GM12878 (cell line): ENCODE results near the gene TNPO2. TPM values are rescaled to one million over a fixed set of nuclear protein-coding genes. Genes with fewer than 3 reads are reported as not detected.

Experiments used
- ATAC-seq: fragments of 200-7000 bp; cut with Tn5 transposase; 3 replicates; pipeline ENCODE4 v1.9.1; 2020; ENCODE audit warnings: mild to moderate bottlenecking, moderate library complexity
- BruUV-seq: library from RNA; stranded (reverse); fragments of 400-500 nt; replicated peaks from 2 replicates; lab custom pipeline; 2021; lab: Mats Ljungman, UMichigan
- CTCF ChIA-PET: fragments of 300-600 bp; sonication (Branson Sonifier 250); formaldehyde crosslinking; extraction: SDS; loops from one replicate; lab custom pipeline; 2021; ENCODE audit warnings: inconsistent platforms; lab: Yijun Ruan, JAX
- POLR2A ChIA-PET: fragments of 350-600 bp; formaldehyde crosslinking; extraction: SDS; loops from one replicate; lab custom pipeline; 2021; ENCODE audit warnings: inconsistent platforms; lab: Charles Lee
- RAD21 ChIA-PET: fragments of 300-600 bp; sonication (Branson Sonifier 250); formaldehyde crosslinking; loops from one replicate; lab custom pipeline; 2023; ENCODE audit warnings: antibody characterized with exemption; ENCODE audit not compliant: unreplicated experiment; lab: Charles Lee
- SMC1A ChIA-PET: fragments of 300-600 bp; sonication (Branson Sonifier 250); formaldehyde crosslinking; loops from one replicate; lab custom pipeline; 2023; ENCODE audit not compliant: unreplicated experiment, uncharacterized antibody; lab: Charles Lee
- DNase-seq: peaks from one replicate; pipeline ENCODE4 v3.0.0-alpha.2; 2011; ENCODE audit warnings: low read depth, low spot score
- FAIRE-seq: peaks from 3 replicates; lab custom pipeline; 2011; peaks lifted over from hg19 to GRCh38; lab: Jason Lieb, UNC
- H2AFZ ChIP-seq: 2 replicates; pipeline ENCODE4 v1.6.0; 2011; ENCODE audit warnings: low read depth, low read length, control low read depth; ENCODE audit not compliant: control insufficient read depth
- H3K27ac ChIP-seq: 2 replicates; pipeline ENCODE4 v1.5.1; 2011; ENCODE audit warnings: control low read depth; ENCODE audit not compliant: control insufficient read depth, insufficient read depth
- H3K27me3 ChIP-seq, 2 experiments: replicated peaks in 1 of 2; 2 replicates each; pipeline versions ENCODE4 v1.6.0 to v1.6.1; 2011; ENCODE audit warnings: low read length in 1 of 2; ENCODE audit not compliant: control insufficient read depth in 2 of 2, insufficient read depth in 2 of 2
- H3K36me3 ChIP-seq, 2 experiments: 2 replicates each; pipeline ENCODE4 v1.5.1; 2011; ENCODE audit warnings: low read length in 1 of 2; ENCODE audit not compliant: control insufficient read depth in 2 of 2, insufficient read depth in 2 of 2
- H3K4me1 ChIP-seq: 2 replicates; pipeline ENCODE4 v1.6.1; 2011; ENCODE audit warnings: mild to moderate bottlenecking, low read length, moderate library complexity, mixed read lengths; ENCODE audit not compliant: control insufficient read depth, insufficient read depth
- H3K4me2 ChIP-seq: 2 replicates; pipeline ENCODE4 v1.6.0; 2011; ENCODE audit warnings: control low read depth; ENCODE audit not compliant: control insufficient read depth, insufficient read depth
- H3K4me3 ChIP-seq: fragments of 200-600 bp; sonication (generic); 2 replicates; pipeline ENCODE4 v1.5.1; 2016
- H3K79me2 ChIP-seq: 2 replicates; pipeline ENCODE4 v1.6.0; 2011; ENCODE audit warnings: low read length; ENCODE audit not compliant: control insufficient read depth, insufficient read depth
- H3K9ac ChIP-seq: 2 replicates; pipeline ENCODE4 v1.8.0; 2011; ENCODE audit warnings: low read length, control low read depth, mixed read lengths; ENCODE audit not compliant: control insufficient read depth, insufficient read depth
- H3K9me3 ChIP-seq: replicated peaks from 3 replicates; pipeline ENCODE4 v1.5.1; 2011; ENCODE audit warnings: mild to moderate bottlenecking, low read length; ENCODE audit not compliant: control insufficient read depth, insufficient read depth
- H4K20me1 ChIP-seq: 2 replicates; pipeline ENCODE4 v1.6.0; 2011; ENCODE audit not compliant: control insufficient read depth, insufficient read depth
- CBFB ChIP-seq: IDR thresholded peaks from 2 replicates; pipeline ENCODE4 v1.6.1; 2016; ENCODE audit warnings: antibody characterized with exemption, low read depth
- DPF2 ChIP-seq: fragments of 450-650 bp; IDR thresholded peaks from 2 replicates; pipeline ENCODE4 v1.6.1; 2017; ENCODE audit warnings: mild to moderate bottlenecking
- E2F8 ChIP-seq: fragments of 450-650 bp; IDR thresholded peaks from 2 replicates; pipeline ENCODE4 v1.6.1; 2018; ENCODE audit warnings: mild to moderate bottlenecking, low read depth, moderate library complexity; ENCODE audit not compliant: partially characterized antibody
- FOXK2 ChIP-seq: fragments of 450-650 bp; IDR thresholded peaks from 2 replicates; pipeline ENCODE4 v1.6.1; 2017; ENCODE audit warnings: mild to moderate bottlenecking, moderate library complexity
- GABPA ChIP-seq: IDR thresholded peaks from 2 replicates; pipeline ENCODE4 v1.6.1; 2014; ENCODE audit warnings: antibody characterized with exemption, low read depth, mild to moderate bottlenecking, inconsistent platforms
- MLLT1 ChIP-seq: fragments of 450-650 bp; IDR thresholded peaks from 2 replicates; pipeline ENCODE4 v1.6.1; 2016; ENCODE audit warnings: mild to moderate bottlenecking
- MYC ChIP-seq: IDR thresholded peaks from 2 replicates; pipeline ENCODE4 v1.6.1; 2011; ENCODE audit warnings: mild to moderate bottlenecking, low read length, moderate library complexity, inconsistent platforms; ENCODE audit not compliant: insufficient read depth, insufficient replicate concordance, insufficient read length, severe bottlenecking
- NR2C1 ChIP-seq: fragments of 450-650 bp; IDR thresholded peaks from 2 replicates; pipeline ENCODE4 v1.6.1; 2017; ENCODE audit warnings: antibody characterized with exemption, mild to moderate bottlenecking, moderate library complexity
- PKNOX1 ChIP-seq: fragments of 450-650 bp; IDR thresholded peaks from 2 replicates; pipeline ENCODE4 v1.6.1; 2016; ENCODE audit warnings: mild to moderate bottlenecking
- POU2F2 ChIP-seq: IDR thresholded peaks from 3 replicates; pipeline ENCODE4 v1.6.1; 2011; ENCODE audit warnings: low read depth, mild to moderate bottlenecking, low read length, borderline replicate concordance
- RCOR1 ChIP-seq: conservative IDR thresholded peaks from 2 replicates; pipeline ENCODE4 v1.6.1; 2012; ENCODE audit warnings: low read depth, low read length, improper control_type of control experiment
- ZNF24 ChIP-seq: fragments of 450-650 bp; IDR thresholded peaks from 2 replicates; pipeline ENCODE4 v1.6.1; 2017; ENCODE audit warnings: antibody characterized with exemption, mild to moderate bottlenecking
- ZNF384 ChIP-seq: IDR thresholded peaks from 2 replicates; pipeline ENCODE4 v1.6.1; 2012; ENCODE audit warnings: low read depth, mild to moderate bottlenecking, low read length, improper control_type of control experiment, borderline replicate concordance
- ZZZ3 ChIP-seq: IDR thresholded peaks from 2 replicates; pipeline ENCODE4 v1.6.1; 2011; ENCODE audit warnings: low read depth; ENCODE audit not compliant: control insufficient read depth, insufficient read length
- WGBS: methylation state at CpG from one replicate; pipeline ENCODE4 v1.1.6; 2016; ENCODE audit warnings: low lambda C conversion rate; ENCODE audit not compliant: insufficient replicate concordance, insufficient coverage; ENCODE audit errors: missing lambda C conversion rate; 5-methylcytosine and 5-hydroxymethylcytosine counted together
- in situ Hi-C: fragments of 300-500 bp; cut with MboI; formaldehyde crosslinking; loops from 9 replicates; pipeline ENCODE4 v1.14.3; 2018; ENCODE audit warnings: mixed read lengths
- intact Hi-C: fragments of 100-400 bp; cut with micrococcal nuclease; formaldehyde crosslinking; loops from one replicate; pipeline ENCODE4 v1.14.2; 2022; ENCODE audit not compliant: unreplicated experiment
- polyA plus RNA-seq, 11 experiments: library from polyadenylated mRNA; depleted of rRNA in 4 of 11; unstranded in 6 of 11; stranded (reverse) in 5 of 11; fragments of >200 nt; fragmentation: Nextera tagmentation in 4 of 11; fragmentation: Illumina TruSeq in 1 of 11; extraction: Ambion mirVana in 4 of 11; extraction: Trizol in 1 of 11; gene quantifications; 1 replicate in 1 of 11; 2 replicates in 10 of 11; pipeline versions ENCODE4 v1.2.1 to v1.2.3, GENCODE V29; 2011 to 2016; ENCODE audit warnings: inconsistent platforms in 2 of 11, missing spikeins in 2 of 11, low read depth in 1 of 11
- total RNA-seq, 4 experiments: library from RNA; depleted of rRNA in 3 of 4; stranded (reverse); fragments of >200 nt in 3 of 4; fragmentation: Illumina TruSeq in 1 of 4; extraction: Trizol in 1 of 4; gene quantifications; 2 replicates each; pipeline versions ENCODE4 v1.2.1 to v1.2.3, GENCODE V29; 2013 to 2021
- TF ChIP-seq, protein P1 (sequence below): IDR thresholded peaks from 2 replicates; pipeline ENCODE4 v1.6.1; 2011; ENCODE audit warnings: mild to moderate bottlenecking, low read depth, low read length, moderate library complexity; ENCODE audit not compliant: insufficient replicate concordance

The TNPO2 gene
- total and polyA plus RNA-seq, 10 of the 15 experiments (the other 5 are each of a cell fraction or from before 2014, with no cell fraction given) = 5.5 to 99.7 (median 29.6) TPM

DNA sequence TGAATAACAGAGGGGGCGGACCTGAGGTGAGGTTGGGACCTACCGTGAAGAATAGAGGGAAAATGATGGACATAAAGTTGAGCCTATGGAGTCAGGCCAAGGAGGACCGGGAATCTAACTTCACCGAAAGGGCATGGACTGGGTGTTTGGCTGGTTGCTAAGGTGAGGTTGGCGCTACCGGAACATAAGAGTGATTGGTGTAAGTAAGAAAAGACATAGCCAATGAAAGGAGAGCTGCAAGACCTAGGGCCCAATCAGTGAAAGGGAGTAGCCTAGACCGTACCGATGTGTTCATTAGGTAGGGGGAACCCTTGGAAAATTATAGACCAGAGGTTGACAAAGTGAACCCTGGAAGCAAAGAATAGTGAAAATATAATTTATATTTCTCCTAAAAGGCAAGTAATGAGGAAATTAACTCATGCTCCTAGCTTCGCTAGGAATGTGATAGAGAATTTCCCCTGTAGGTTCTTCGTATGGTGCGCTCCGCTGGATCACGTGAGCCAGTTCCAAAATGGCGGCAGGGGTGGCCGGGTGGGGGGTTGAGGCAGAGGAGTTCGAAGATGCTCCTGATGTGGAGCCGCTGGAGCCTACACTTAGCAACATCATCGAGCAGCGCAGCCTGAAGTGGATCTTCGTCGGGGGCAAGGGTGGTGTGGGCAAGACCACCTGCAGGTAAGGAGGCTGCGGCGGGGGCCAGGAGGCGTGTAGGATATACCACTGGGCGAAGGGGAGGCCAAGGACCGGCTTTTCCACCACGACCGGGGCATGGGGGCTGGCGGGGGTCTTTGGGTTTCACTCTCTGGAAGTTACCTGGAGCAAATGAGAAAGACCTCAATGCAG, 13.5 kb upstream of the TNPO2 start, which contains the start of gene GET3:
Gene GET3, plus strand, starts transcription at position 503 of the 840 bp plus-strand sequence. Its CDS starts 9 bp downstream, at position 512.
- SMC1A ChIA-PET = interaction anchor here (0.7 to 1.8 kb wide), 6 partner anchors 14 to 40 kb away, joined by 3 to 6 read pairs (median 4); no protein-coding TSS in a partner anchor
- 2% methylated on average over 27 of the region's 29 CpGs for WGBS
- Histone ChIP-seq H3K9ac (peak within 1 kb of the TSS; percentile 88), H3K9me3 (no peaks in the 10 kb centered on the region; the same call in 2 of the 3 replicates), H3K27me3 (no peaks in the 10 kb centered on the region), H3K36me3 (0 out of 4 replicates have a peak, but pooled peaks cover 0 to under 1% of the 10 kb centered on the region in 2 experiments), H3K79me2 (peaks cover 34% of the 10 kb centered on the region), H3K4me1 (peaks cover 19% of the 10 kb centered on the region), H4K20me1 (peaks cover 5% of the 10 kb centered on the region), H3K4me2 (peak within 1 kb of the TSS; percentile 91), H2AFZ (peak within 1 kb of the TSS; percentile 100), H3K4me3 (peak within 1 kb of the TSS; percentile 90), H3K27ac (peak within 1 kb of the TSS; percentile 98)
- CTCF ChIA-PET = interaction anchor here (0.6 to 3.8 kb wide), 12 partner anchors 10 to 62 kb away, joined by 3 to 19 read pairs (median 4); partner anchors contain the start of gene TNPO2
- DNase-seq = peak; percentile 99
- ATAC-seq = peak; percentile 92
- POLR2A ChIA-PET = interaction anchor here (0.7 to 3.1 kb wide), 4 partner anchors 15 to 404 kb away, joined by 3 to 26 read pairs (median 7); partner anchors contain the start of genes JUNB and ZNF563
- RAD21 ChIA-PET = interaction anchor here (1.0 to 1.7 kb wide), 3 partner anchors 24 to 71 kb away, joined by 3 to 7 read pairs (median 4); partner anchors contain the start of genes MAN2B1 and WDR83
- FAIRE-seq = peak; percentile 100
- intact Hi-C loops = no loop called here
- TSS peak; percentile 89 for BruUV-seq
- in situ Hi-C loops = no loop called here
- TF ChIP-seq ZNF24 (no peak), FOXK2 (peak; percentile 98), GABPA (0 out of 2 replicates have a peak, but pooled peaks have one; percentile 41), ZZZ3 (no peak), E2F8 (no peak), RCOR1 (no peak), MYC (no peak), MLLT1 (peak; percentile 70), CBFB (peak; percentile 82; the same call in 1 of the 2 replicates), POU2F2 (peak; percentile 89; the same call in 2 of the 3 replicates), DPF2 (no peak), ZNF384 (no peak), NR2C1 (peak; percentile 36; the same call in 1 of the 2 replicates), PKNOX1 (peak; percentile 98)
- TF ChIP-seq, protein P1, sequence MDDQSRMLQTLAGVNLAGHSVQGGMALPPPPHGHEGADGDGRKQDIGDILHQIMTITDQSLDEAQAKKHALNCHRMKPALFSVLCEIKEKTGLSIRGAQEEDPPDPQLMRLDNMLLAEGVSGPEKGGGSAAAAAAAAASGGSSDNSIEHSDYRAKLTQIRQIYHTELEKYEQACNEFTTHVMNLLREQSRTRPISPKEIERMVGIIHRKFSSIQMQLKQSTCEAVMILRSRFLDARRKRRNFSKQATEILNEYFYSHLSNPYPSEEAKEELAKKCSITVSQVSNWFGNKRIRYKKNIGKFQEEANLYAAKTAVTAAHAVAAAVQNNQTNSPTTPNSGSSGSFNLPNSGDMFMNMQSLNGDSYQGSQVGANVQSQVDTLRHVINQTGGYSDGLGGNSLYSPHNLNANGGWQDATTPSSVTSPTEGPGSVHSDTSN = peak; percentile 90
